CD4-positive, alpha-beta T cell treated with Interleukin-2 at 100 ng/mL for 4 hours (primary cell): ENCODE measurements around the gene EMC6.

Experiments
- DNase-seq: peaks from one replicate; pipeline ENCODE4 v3.0.0-alpha.2; 2020; ENCODE audit warnings: low spot score

The EMC6 gene

GRCh38 chr17:3710951-3711383 lies 42.4 kb downstream of the EMC6 start:
- DNase-seq, result peak; percentile 95

- DNase-seq, result peak; percentile 33
Observed at GRCh38 chr17:3712811-3713463, 44.3 kb downstream of the EMC6 start.

- no peak for DNase-seq
Observed at GRCh38 chr17:3715296-3715695, 46.7 kb downstream of the EMC6 start.

- no peak for DNase-seq
Observed at GRCh38 chr17:3718201-3718600, 49.6 kb downstream of the EMC6 start.

GRCh38 chr17:3719265-3719664 lies 50.7 kb downstream of the EMC6 start:
- DNase-seq, result no peak
